Left ventricle myocardium inferior (tissue), 1 donor: ENCODE data around the gene CST3. TPM values are rescaled to one million over a fixed set of nuclear protein-coding genes. Genes with fewer than 3 reads are reported as not detected.
"Not testable (repeated sequence)": the region's sequence is repeated elsewhere in the genome, so short reads cannot be mapped to it uniquely, and the experiment has no call there.

Experiments
- DNase-seq: peaks from one replicate; pipeline ENCODE4 v3.0.0-alpha.2; 2020
- H3K27ac ChIP-seq: fragments of 200-600 bp; replicated peaks from 2 replicates; pipeline ENCODE4 v1.8.0; 2021
- H3K27me3 ChIP-seq: fragments of 200-600 bp; 2 replicates; pipeline ENCODE4 v1.8.0; 2021; ENCODE audit warnings: low read depth
- H3K36me3 ChIP-seq: fragments of 200-600 bp; 2 replicates; pipeline ENCODE4 v1.8.0; 2021
- H3K4me1 ChIP-seq: fragments of 200-600 bp; 2 replicates; pipeline ENCODE4 v1.8.0; 2021
- H3K4me3 ChIP-seq: fragments of 200-600 bp; 2 replicates; pipeline ENCODE4 v1.8.0; 2021; ENCODE audit warnings: mild to moderate bottlenecking, moderate library complexity
- H3K9me3 ChIP-seq: fragments of 200-600 bp; replicated peaks from 2 replicates; pipeline ENCODE4 v1.8.0; 2021
- intact Hi-C: fragments of 100-400 bp; cut with micrococcal nuclease; formaldehyde crosslinking; loops from one replicate; pipeline ENCODE4 v1.11.0; 2022
- total RNA-seq: library from RNA; stranded (reverse); fragmentation: NEBNext Ultra II Directional; extraction: Animal tissue kit (Norgen Biotek cat#: 25700); gene quantifications from one replicate; pipeline ENCODE4 v1.2.1, GENCODE V29; 2021
- TF ChIP-seq, protein P1 (sequence below): fragments of 200-600 bp; IDR thresholded peaks from 2 replicates; pipeline ENCODE4 v1.8.0; 2021; ENCODE audit warnings: antibody characterized with exemption, mild to moderate bottlenecking, borderline replicate concordance
- donor health status: DM: no; HTN: yes; CAD: no; lungs with severe emphysema.

Gene CST3
- total RNA-seq, 1 donor from 2014 or later, result 576 TPM

DNA sequence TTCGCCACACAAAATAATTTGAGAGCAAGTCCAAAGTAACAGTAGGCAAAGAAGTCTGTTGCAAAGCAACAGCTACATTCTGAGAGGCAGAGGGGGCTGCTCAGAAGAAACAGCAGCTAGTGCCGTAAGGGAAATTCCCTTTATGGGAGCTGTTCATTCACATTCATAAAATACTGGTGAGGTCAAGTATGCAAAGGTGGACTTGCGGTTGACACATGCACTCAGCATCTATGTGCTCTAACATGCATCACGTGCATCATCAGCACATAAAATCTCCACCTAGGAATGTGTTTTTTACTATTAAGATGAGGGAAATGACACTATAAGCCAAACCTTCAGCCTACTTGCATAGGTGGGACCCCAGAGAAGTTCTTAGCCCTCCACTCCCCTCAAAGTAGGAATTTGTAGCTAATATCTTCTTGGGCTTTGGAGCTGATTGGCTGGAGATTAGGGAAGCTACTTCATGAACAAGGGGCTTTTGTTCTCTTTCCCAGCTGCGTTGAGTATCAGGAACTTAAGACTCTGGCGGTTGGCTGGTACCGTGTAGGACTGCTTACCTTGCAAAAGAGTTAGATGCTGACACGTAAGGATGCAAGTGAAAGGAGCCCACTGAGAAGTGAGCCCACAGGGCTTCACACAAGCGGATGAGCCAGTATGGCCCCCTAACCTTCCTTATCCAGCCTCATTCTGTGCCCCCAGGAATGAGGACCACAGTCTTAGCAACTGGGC lies 12.4 kb downstream of the CST3 start:
- H3K27ac ChIP-seq, result no peak overlapping the region
- no peaks in the 10 kb centered on the region for H3K36me3 ChIP-seq
- peaks cover 43% of the 10 kb centered on the region for H3K4me1 ChIP-seq
- intact Hi-C loops, result no loop called here
- TF ChIP-seq, protein P1, sequence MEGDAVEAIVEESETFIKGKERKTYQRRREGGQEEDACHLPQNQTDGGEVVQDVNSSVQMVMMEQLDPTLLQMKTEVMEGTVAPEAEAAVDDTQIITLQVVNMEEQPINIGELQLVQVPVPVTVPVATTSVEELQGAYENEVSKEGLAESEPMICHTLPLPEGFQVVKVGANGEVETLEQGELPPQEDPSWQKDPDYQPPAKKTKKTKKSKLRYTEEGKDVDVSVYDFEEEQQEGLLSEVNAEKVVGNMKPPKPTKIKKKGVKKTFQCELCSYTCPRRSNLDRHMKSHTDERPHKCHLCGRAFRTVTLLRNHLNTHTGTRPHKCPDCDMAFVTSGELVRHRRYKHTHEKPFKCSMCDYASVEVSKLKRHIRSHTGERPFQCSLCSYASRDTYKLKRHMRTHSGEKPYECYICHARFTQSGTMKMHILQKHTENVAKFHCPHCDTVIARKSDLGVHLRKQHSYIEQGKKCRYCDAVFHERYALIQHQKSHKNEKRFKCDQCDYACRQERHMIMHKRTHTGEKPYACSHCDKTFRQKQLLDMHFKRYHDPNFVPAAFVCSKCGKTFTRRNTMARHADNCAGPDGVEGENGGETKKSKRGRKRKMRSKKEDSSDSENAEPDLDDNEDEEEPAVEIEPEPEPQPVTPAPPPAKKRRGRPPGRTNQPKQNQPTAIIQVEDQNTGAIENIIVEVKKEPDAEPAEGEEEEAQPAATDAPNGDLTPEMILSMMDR, result no peak
- H3K9me3 ChIP-seq, result no peaks in the 10 kb centered on the region
- H3K27me3 ChIP-seq, result no peaks in the 10 kb centered on the region
- DNase-seq, result no peak
- H3K4me3 ChIP-seq, result no peak overlapping the region

DNA sequence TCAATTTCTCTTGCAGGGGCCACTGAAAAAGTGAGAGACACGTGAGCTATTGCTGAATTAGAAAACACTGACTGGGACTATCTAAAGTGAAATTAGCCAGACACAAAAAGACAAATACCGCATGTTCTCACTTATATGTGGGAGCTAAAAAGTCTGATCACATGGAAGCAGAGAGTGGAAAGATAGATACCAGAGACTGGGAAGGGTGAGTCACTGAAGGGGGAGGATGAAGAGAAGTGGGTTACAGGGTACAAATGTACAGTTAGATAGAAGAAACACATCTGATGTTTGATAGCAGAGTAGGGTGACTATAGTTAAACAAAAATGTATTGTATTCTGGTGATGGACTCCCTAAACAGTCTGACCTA lies 13.4 kb downstream of the CST3 start:
- peak overlapping the region; percentile 91 for H3K27ac ChIP-seq
- TF ChIP-seq, protein P1, result no peak
- H3K4me1 ChIP-seq, result peaks cover 32% of the 10 kb centered on the region
- no peaks in the 10 kb centered on the region for H3K36me3 ChIP-seq
- DNase-seq, result no peak
- no peak overlapping the region for H3K4me3 ChIP-seq
- no peaks in the 10 kb centered on the region for H3K9me3 ChIP-seq
- intact Hi-C loops, result no loop called here
- H3K27me3 ChIP-seq, result no peaks in the 10 kb centered on the region

DNA sequence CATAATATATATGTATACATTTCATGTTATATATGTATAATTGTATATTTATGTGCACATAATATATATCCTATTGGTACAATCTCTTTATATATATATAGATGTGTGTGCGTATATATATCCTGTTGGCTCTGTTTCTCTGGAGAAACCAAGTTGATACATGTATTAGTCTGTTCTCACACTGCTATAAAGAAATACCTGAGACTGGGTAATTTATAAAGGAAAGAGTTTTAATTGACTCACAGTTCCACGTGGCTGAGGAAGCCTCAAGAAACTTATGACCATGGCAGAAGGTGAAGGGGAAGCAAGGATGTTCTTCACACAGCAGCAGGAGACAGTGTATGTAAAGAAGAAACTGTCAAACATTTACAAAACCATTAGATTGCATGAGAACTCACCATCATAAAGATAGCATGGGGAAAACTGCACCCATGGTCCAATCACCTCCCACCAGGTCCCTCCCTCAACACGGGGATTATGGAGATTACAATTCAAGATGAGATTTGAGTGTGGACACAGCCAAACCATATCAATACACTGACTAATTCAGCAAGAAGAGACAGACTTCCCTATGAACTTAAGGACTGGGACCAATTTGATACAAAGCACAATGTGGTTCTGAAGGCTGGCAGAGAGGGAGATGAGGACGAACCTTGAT lies 14.0 kb downstream of the CST3 start:
- no peaks in the 10 kb centered on the region for H3K36me3 ChIP-seq
- no peak for DNase-seq
- intact Hi-C loops, result no loop called here
- no peaks in the 10 kb centered on the region for H3K27me3 ChIP-seq
- peak overlapping the region; percentile 91 for H3K27ac ChIP-seq
- TF ChIP-seq, protein P1, result no peak
- no peak overlapping the region for H3K4me3 ChIP-seq
- peaks cover 27% of the 10 kb centered on the region for H3K4me1 ChIP-seq
- no peaks in the 10 kb centered on the region for H3K9me3 ChIP-seq

DNA sequence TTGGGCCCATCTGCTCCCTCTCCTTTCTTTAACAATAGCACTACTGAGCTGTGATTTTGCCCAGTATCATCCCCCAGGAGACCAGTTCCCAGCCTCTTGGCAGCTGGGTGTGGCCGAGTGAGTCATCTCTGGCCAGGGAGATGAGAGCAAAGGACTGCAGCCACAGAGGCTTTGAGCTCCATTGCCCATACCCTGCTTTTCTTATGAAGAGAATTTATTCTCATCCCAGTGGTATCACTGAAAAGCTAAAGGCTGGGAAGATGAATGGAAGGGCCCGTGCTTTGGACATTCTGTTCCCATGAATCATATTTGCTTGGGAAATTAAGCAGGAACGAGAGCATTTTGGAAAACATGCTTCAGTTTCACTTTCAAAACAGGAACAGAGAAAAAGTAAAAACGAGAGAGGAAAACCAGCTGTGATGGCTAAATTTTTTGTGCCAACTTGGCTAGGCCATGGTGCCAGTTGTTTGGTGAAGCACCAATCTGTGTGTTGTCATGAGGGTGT lies 14.9 kb downstream of the CST3 start:
- DNase-seq, result peak; percentile 72
- H3K9me3 ChIP-seq, result no peaks in the 10 kb centered on the region
- intact Hi-C loops, result no loop called here
- no peaks in the 10 kb centered on the region for H3K27me3 ChIP-seq
- no peaks in the 10 kb centered on the region for H3K36me3 ChIP-seq
- TF ChIP-seq, protein P1, result no peak
- H3K4me1 ChIP-seq, result peaks cover 20% of the 10 kb centered on the region
- H3K27ac ChIP-seq, result peak overlapping the region; percentile 91
- H3K4me3 ChIP-seq, result peak overlapping the region; percentile 51

DNA sequence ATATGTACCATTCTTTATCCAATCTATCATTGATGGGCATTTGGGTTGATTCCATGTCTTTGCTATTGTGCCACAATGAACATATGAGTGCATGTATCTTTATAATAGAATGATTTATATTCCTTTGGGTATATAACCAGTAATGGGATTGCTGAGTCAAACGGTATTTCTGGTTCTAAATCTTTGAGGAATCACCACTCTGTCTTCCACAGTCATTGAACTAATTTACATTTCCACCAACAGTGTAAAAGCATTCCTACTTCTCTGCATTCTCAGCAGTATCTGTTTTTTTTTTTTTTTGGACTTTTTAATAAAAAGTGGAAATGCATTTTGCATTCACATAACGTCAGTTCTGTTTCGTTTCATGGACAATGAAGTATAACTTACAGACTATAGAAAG lies 15.4 kb downstream of the CST3 start:
- Histone ChIP-seq H3K27ac (peak overlapping the region; percentile 91), H3K4me3 (peak overlapping the region; percentile 51), H3K4me1 (peaks cover 20% of the 10 kb centered on the region)
- intact Hi-C loops, H3K36me3 ChIP-seq, H3K9me3 ChIP-seq, H3K27me3 ChIP-seq, DNase-seq: not testable (repeated sequence)

DNA sequence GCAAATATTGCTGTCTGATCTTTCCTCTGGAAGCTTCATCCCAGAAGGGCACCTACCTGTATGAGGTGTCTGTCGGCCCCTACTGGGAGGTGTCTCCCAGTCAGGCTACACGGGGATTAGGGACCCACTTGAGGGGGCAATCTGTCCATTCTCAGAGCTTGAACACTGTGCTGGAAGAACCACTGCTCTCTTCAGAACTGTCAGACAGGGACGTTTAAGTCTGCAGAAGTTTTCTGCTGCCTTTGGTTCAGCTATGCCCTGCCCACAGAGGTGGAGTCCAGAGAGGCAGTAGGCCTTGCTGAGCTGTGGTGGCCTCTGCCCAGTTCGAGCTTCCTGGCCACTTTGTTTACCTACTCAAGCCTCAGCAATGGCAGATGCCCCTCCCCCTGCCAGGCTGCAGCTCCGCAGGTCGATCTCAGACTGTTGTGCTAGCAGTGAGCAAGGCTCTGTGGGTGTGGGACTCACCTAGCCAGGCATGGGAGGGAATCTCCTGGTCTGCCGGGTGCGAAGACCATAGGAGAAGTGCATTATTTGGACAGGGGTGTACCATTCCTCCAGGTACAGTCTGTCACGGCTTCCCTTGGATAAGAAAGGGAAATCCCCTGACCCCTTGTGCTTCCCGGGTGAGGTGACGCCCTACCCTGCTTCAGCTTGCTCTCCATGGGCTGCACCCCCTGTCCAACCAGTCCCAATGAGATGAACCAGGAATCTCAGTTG lies 16.9 kb downstream of the CST3 start:
- H3K27ac ChIP-seq, H3K9me3 ChIP-seq, H3K27me3 ChIP-seq, H3K4me3 ChIP-seq, intact Hi-C loops, DNase-seq, H3K36me3 ChIP-seq: not testable (repeated sequence)
- peaks cover 20% of the 10 kb centered on the region for H3K4me1 ChIP-seq
